GM23248 (cell line): ENCODE results near the gene BCHE.

ENCODE experiments used
- EZH2 ChIP-seq: fragments of 200-600 bp; sonication (generic); IDR thresholded peaks from 2 replicates; pipeline ENCODE4 v1.6.1; 2018; ENCODE audit warnings: antibody characterized with exemption, mild to moderate bottlenecking; ENCODE audit not compliant: insufficient read depth, poor library complexity, severe bottlenecking
- EZH2phosphoT487 ChIP-seq: fragments of 200-600 bp; sonication (generic); IDR thresholded peaks from 2 replicates; pipeline ENCODE4 v1.6.1; 2018; ENCODE audit warnings: antibody characterized with exemption, moderate library complexity, mild to moderate bottlenecking, low read depth; ENCODE audit not compliant: insufficient read depth

GRCh38 chr3:165817160-165817709, 20.0 kb downstream of the BCHE start:
- TF ChIP-seq EZH2phosphoT487 = no peak
- TF ChIP-seq EZH2 = no peak
